Astrocyte (in vitro differentiated cells and primary cell): Measurements from ENCODE around the gene COMMD1. TPM values are rescaled to one million over a fixed set of nuclear protein-coding genes. Genes with fewer than 3 reads are reported as not detected.

Experiments used
- DNase-seq: peaks from one replicate; pipeline ENCODE4 v3.0.0-alpha.2; 2010; ENCODE audit warnings: low read depth
- FAIRE-seq: peaks from 2 replicates; lab custom pipeline; 2011; peaks lifted over from hg19 to GRCh38; lab: Jason Lieb, UNC
- H2AFZ ChIP-seq: 2 replicates; pipeline ENCODE4 v1.6.0; 2012; ENCODE audit warnings: low read depth, low read length, inconsistent platforms
- H3K27ac ChIP-seq: 2 replicates; pipeline ENCODE4 v1.5.1; 2011; ENCODE audit warnings: low read depth, low read length, inconsistent platforms
- H3K27me3 ChIP-seq: 2 replicates; pipeline ENCODE4 v1.6.0; 2011; ENCODE audit warnings: low read length, inconsistent platforms; ENCODE audit not compliant: insufficient read depth
- H3K36me3 ChIP-seq: 2 replicates; pipeline ENCODE4 v1.5.1; 2011; ENCODE audit warnings: low read length, inconsistent platforms; ENCODE audit not compliant: insufficient read depth
- H3K4me1 ChIP-seq: 2 replicates; pipeline ENCODE4 v1.5.1; 2011; ENCODE audit warnings: low read length, inconsistent platforms; ENCODE audit not compliant: insufficient read depth
- H3K4me2 ChIP-seq: 2 replicates; pipeline ENCODE4 v1.6.0; 2012; ENCODE audit warnings: low read length, inconsistent platforms
- H3K4me3 ChIP-seq: 2 replicates; pipeline ENCODE4 v1.5.1; 2011; ENCODE audit warnings: low read depth, mild to moderate bottlenecking, low read length, inconsistent platforms; ENCODE audit not compliant: insufficient read depth
- H3K79me2 ChIP-seq: 2 replicates; pipeline ENCODE4 v1.6.0; 2012; ENCODE audit warnings: mild to moderate bottlenecking, low read length, inconsistent platforms; ENCODE audit not compliant: insufficient read depth
- H3K9ac ChIP-seq: 2 replicates; pipeline ENCODE4 v1.6.0; 2012; ENCODE audit warnings: mild to moderate bottlenecking, low read length, inconsistent platforms
- H3K9me3 ChIP-seq: 2 replicates; pipeline ENCODE4 v1.5.1; 2012; ENCODE audit warnings: low read depth, mild to moderate bottlenecking, low read length, inconsistent platforms; ENCODE audit not compliant: insufficient read depth
- H4K20me1 ChIP-seq: 2 replicates; pipeline ENCODE4 v1.6.0; 2012; ENCODE audit warnings: low read length, inconsistent platforms; ENCODE audit not compliant: insufficient read depth
- H3K27ac Mint-ChIP-seq: one replicate; pipeline ENCODE4 v1.8.0; 2021; ENCODE audit warnings: mild to moderate bottlenecking, mixed read lengths; ENCODE audit not compliant: unreplicated experiment
- H3K27me3 Mint-ChIP-seq: one replicate; pipeline ENCODE4 v1.8.0; 2021; ENCODE audit warnings: low read depth, mixed read lengths; ENCODE audit not compliant: unreplicated experiment
- H3K36me3 Mint-ChIP-seq: one replicate; pipeline ENCODE4 v1.8.0; 2021; ENCODE audit warnings: low read depth, mixed read lengths; ENCODE audit not compliant: unreplicated experiment
- H3K4me1 Mint-ChIP-seq: one replicate; pipeline ENCODE4 v1.8.0; 2021; ENCODE audit warnings: low read depth, mixed read lengths; ENCODE audit not compliant: unreplicated experiment
- H3K4me3 Mint-ChIP-seq: one replicate; pipeline ENCODE4 v1.8.0; 2021; ENCODE audit warnings: mild to moderate bottlenecking, moderate library complexity, mixed read lengths; ENCODE audit not compliant: unreplicated experiment
- H3K9me3 Mint-ChIP-seq: one replicate; pipeline ENCODE4 v1.8.0; 2021; ENCODE audit warnings: mild to moderate bottlenecking, mixed read lengths; ENCODE audit not compliant: unreplicated experiment
- EZH2 ChIP-seq: IDR thresholded peaks from 2 replicates; pipeline ENCODE4 v1.6.1; 2012; ENCODE audit warnings: mild to moderate bottlenecking, low read length, inconsistent platforms; ENCODE audit not compliant: insufficient read depth
- total RNA-seq: library from RNA; stranded (reverse); gene quantifications from 2 replicates; pipeline ENCODE4 v1.2.1, GENCODE V29; 2021
- TF ChIP-seq, protein P1 (sequence below): IDR thresholded peaks from 2 replicates; pipeline ENCODE4 v1.5.1; 2011; ENCODE audit warnings: low read depth, mild to moderate bottlenecking, inconsistent platforms, low read length, moderate library complexity; ENCODE audit not compliant: insufficient read depth

The COMMD1 gene
- total RNA-seq, 1 donor from 2014 or later, result 32.0 TPM

DNA sequence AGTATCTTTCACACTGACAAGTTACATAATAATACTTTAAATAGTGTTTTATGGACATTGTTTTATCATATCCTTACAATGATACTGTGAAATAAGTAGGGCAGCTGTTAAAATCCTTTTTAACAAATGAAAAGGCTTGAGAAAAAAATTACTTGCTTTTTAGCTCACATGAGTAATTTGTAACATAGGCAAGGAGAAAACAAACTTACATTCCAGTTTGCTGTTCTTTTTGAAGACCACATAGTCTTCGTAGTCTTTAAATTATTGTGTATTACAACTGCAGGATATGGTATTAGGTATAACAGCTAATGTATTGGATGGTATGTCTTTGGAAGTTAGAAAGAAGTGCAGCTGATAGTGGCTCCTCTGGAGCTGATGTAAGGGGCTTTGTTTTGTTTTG is 130.8 kb downstream of the COMMD1 start:
- peaks cover 13% of the 10 kb centered on the region for H3K4me1 Mint-ChIP-seq
- Histone ChIP-seq H4K20me1 (no peaks in the 10 kb centered on the region), H3K27ac (no peak overlapping the region), H3K9me3 (no peaks in the 10 kb centered on the region), H2AFZ (no peak overlapping the region), H3K36me3 (no peaks in the 10 kb centered on the region), H3K4me3 (no peak overlapping the region), H3K9ac (no peak overlapping the region), H3K4me2 (no peak overlapping the region), H3K4me1 (no peaks in the 10 kb centered on the region), H3K79me2 (no peaks in the 10 kb centered on the region), H3K27me3 (no peaks in the 10 kb centered on the region)
- no peaks in the 10 kb centered on the region for H3K36me3 Mint-ChIP-seq
- H3K4me3 Mint-ChIP-seq, result no peak overlapping the region
- no peaks in the 10 kb centered on the region for H3K27me3 Mint-ChIP-seq
- TF ChIP-seq, protein P1, sequence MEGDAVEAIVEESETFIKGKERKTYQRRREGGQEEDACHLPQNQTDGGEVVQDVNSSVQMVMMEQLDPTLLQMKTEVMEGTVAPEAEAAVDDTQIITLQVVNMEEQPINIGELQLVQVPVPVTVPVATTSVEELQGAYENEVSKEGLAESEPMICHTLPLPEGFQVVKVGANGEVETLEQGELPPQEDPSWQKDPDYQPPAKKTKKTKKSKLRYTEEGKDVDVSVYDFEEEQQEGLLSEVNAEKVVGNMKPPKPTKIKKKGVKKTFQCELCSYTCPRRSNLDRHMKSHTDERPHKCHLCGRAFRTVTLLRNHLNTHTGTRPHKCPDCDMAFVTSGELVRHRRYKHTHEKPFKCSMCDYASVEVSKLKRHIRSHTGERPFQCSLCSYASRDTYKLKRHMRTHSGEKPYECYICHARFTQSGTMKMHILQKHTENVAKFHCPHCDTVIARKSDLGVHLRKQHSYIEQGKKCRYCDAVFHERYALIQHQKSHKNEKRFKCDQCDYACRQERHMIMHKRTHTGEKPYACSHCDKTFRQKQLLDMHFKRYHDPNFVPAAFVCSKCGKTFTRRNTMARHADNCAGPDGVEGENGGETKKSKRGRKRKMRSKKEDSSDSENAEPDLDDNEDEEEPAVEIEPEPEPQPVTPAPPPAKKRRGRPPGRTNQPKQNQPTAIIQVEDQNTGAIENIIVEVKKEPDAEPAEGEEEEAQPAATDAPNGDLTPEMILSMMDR, result no peak
- no peak for TF ChIP-seq EZH2
- FAIRE-seq (no peak), DNase-seq (no peak)
- H3K9me3 Mint-ChIP-seq, result no peaks in the 10 kb centered on the region
- H3K27ac Mint-ChIP-seq, result no peak overlapping the region

DNA sequence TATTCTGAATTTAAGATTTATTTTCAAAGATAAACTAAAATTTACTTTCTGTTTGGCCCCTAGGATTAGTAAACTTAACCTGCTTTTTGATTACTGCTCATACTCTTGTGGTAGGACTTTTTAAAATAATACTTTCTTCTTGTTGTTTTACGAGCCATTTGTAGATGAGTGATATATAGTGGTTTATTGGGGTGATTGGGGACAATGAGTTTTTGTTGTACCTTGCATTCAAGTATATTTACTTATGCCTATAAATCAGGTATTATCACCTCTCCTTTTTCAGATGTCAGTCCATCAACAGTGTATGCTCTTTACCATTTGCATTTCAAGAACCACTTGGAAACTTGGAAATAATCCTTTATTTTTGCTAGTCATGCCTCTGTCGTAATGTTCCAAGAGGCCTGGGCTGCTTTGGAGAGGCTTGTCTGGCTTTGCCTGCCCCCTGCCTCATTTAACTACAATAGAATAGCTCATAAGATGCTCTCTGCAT is 131.3 kb downstream of the COMMD1 start:
- Histone ChIP-seq H3K79me2 (no peaks in the 10 kb centered on the region), H3K27ac (no peak overlapping the region), H3K9me3 (no peaks in the 10 kb centered on the region), H3K4me2 (no peak overlapping the region), H4K20me1 (no peaks in the 10 kb centered on the region), H3K36me3 (no peaks in the 10 kb centered on the region), H3K9ac (no peak overlapping the region), H3K4me1 (no peaks in the 10 kb centered on the region), H3K4me3 (no peak overlapping the region), H3K27me3 (no peaks in the 10 kb centered on the region), H2AFZ (no peak overlapping the region)
- H3K9me3 Mint-ChIP-seq, result no peaks in the 10 kb centered on the region
- DNase-seq, result no peak
- no peaks in the 10 kb centered on the region for H3K27me3 Mint-ChIP-seq
- H3K4me3 Mint-ChIP-seq, result no peak overlapping the region
- H3K36me3 Mint-ChIP-seq, result no peaks in the 10 kb centered on the region
- peaks cover 8% of the 10 kb centered on the region for H3K4me1 Mint-ChIP-seq
- TF ChIP-seq, protein P1, result no peak
- no peak for TF ChIP-seq EZH2
- no peak overlapping the region for H3K27ac Mint-ChIP-seq
- FAIRE-seq, result no peak

DNA sequence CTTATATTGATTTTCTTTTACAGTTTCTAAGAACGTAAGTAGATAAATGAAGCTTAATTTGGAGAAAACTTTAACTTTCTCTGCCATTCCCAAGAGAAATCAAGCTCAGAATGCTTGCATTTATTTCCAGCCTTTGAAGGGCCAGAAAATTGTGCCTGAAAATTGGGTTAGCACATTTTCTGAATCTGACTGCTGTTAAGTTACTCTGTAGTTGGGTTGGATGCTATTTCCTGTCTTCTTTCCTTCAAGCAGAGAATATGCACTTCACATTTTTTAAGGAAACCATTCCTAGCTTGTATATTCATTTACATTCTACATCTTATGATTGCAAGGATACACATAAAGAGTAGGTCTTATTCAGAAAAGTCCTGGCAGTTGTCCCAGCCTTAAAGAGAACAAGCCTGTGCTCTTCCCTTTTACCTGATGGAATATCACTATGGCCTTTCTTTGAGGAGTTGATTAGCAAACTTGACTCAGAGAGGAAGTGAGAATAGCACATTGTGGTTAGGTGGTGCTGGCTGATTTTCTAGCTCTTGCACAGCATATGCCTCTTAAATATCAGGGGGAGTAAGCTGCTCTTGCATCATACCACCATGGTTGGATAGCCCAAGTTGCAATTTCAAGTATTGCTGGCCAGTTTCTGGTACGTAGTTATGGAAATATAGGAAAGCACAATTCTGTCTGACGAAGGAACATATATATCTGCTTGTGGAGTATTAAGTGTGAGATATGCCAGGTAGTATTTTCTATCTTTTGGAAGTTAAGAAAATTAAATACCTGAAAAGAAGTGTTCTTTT is 133.7 kb downstream of the COMMD1 start:
- H3K36me3 ChIP-seq, result no peaks in the 10 kb centered on the region
- no peaks in the 10 kb centered on the region for H3K9me3 Mint-ChIP-seq
- peak overlapping the region; percentile 60 for H3K27ac Mint-ChIP-seq
- no peaks in the 10 kb centered on the region for H3K79me2 ChIP-seq
- TF ChIP-seq EZH2, result no peak
- TF ChIP-seq, protein P1, result no peak
- DNase-seq (peak; percentile 67), FAIRE-seq (no peak)
- H3K27me3 Mint-ChIP-seq, result no peaks in the 10 kb centered on the region
- no peak overlapping the region for H3K4me3 Mint-ChIP-seq
- H3K4me2 ChIP-seq, result no peak overlapping the region
- peaks cover 8% of the 10 kb centered on the region for H3K4me1 Mint-ChIP-seq
- no peaks in the 10 kb centered on the region for H4K20me1 ChIP-seq
- no peak overlapping the region for H3K4me3 ChIP-seq
- peaks cover 2% of the 10 kb centered on the region for H3K36me3 Mint-ChIP-seq
- H3K9me3 ChIP-seq, result no peaks in the 10 kb centered on the region
- no peak overlapping the region for H2AFZ ChIP-seq
- H3K9ac ChIP-seq, result no peak overlapping the region
- H3K4me1 ChIP-seq, result no peaks in the 10 kb centered on the region
- no peaks in the 10 kb centered on the region for H3K27me3 ChIP-seq
- H3K27ac ChIP-seq, result no peak overlapping the region
